ENCODE data around the gene UNC5C.

GRCh38 chr4:95198961-95199360 lies 349.8 kb downstream of the UNC5C start:
- TF ChIP-seq POLR2A (IDR thresholded peaks at IDR 0.05; ENCODE audit: low read depth), result no peak
- TF ChIP-seq CTCF (IDR thresholded peaks at IDR 0.05), result no peak
- TF ChIP-seq POLR2AphosphoS5 (IDR thresholded peaks at IDR 0.05), result no peak
- no peak for TF ChIP-seq EP300 (IDR thresholded peaks at IDR 0.05)
